GM12878 (cell line): ENCODE measurements around the gene FGD5. TPM values are rescaled to one million over a fixed set of nuclear protein-coding genes. Genes with fewer than 3 reads are reported as not detected.

Experiments used
- CEBPZ ChIP-seq: fragments of 150-350 bp; IDR thresholded peaks from 2 replicates; pipeline ENCODE4 v1.6.1; 2016; ENCODE audit warnings: low read depth, low read length
- E2F8 ChIP-seq: fragments of 450-650 bp; IDR thresholded peaks from 2 replicates; pipeline ENCODE4 v1.6.1; 2018; ENCODE audit warnings: mild to moderate bottlenecking, low read depth, moderate library complexity; ENCODE audit not compliant: partially characterized antibody
- SPI1 ChIP-seq: IDR thresholded peaks from 2 replicates; pipeline ENCODE4 v1.6.1; 2011; ENCODE audit warnings: low read depth, mild to moderate bottlenecking, low read length, moderate library complexity, borderline replicate concordance; ENCODE audit not compliant: insufficient read depth
- SREBF1 ChIP-seq: IDR thresholded peaks from 2 replicates; pipeline ENCODE4 v1.6.1; 2012; ENCODE audit warnings: mild to moderate bottlenecking, low read length
- polyA plus RNA-seq, 11 experiments: library from polyadenylated mRNA; depleted of rRNA in 4 of 11; unstranded in 6 of 11; stranded (reverse) in 5 of 11; fragments of >200 nt; fragmentation: Nextera tagmentation in 4 of 11; fragmentation: Illumina TruSeq in 1 of 11; extraction: Ambion mirVana in 4 of 11; extraction: Trizol in 1 of 11; gene quantifications; 1 replicate in 1 of 11; 2 replicates in 10 of 11; pipeline versions ENCODE4 v1.2.1 to v1.2.3, GENCODE V29; 2011 to 2016; ENCODE audit warnings: inconsistent platforms in 2 of 11, missing spikeins in 2 of 11, low read depth in 1 of 11
- total RNA-seq, 4 experiments: library from RNA; depleted of rRNA in 3 of 4; stranded (reverse); fragments of >200 nt in 3 of 4; fragmentation: Illumina TruSeq in 1 of 4; extraction: Trizol in 1 of 4; gene quantifications; 2 replicates each; pipeline versions ENCODE4 v1.2.1 to v1.2.3, GENCODE V29; 2013 to 2021

FGD5 gene
- total and polyA plus RNA-seq, 10 of the 15 experiments (the other 5 are each of a cell fraction or from before 2014, with no cell fraction given): 0.03 to 0.13 (median 0.11) TPM; not detected in 3

- TF ChIP-seq E2F8 (no peak), SREBF1 (no peak), CEBPZ (no peak), SPI1 (no peak)
Measured at GRCh38 chr3:14771593-14772497, 46.9 kb upstream of the FGD5 start (continued).
